ENCODE results near the gene FASLG.

Gene FASLG

GRCh38 chr1:172647110-172647564 lies 11.8 kb upstream of the FASLG start:
- DNase-seq (ENCODE audit: low spot score), result no peak

GRCh38 chr1:172647987-172648386 lies 10.9 kb upstream of the FASLG start:
- DNase-seq (ENCODE audit: low spot score), result no peak

- DNase-seq (ENCODE audit: low spot score), result no peak
These were observed 8.3 kb upstream of the FASLG start for GRCh38 chr1:172650474-172651193.

GRCh38 chr1:172653015-172653709 lies 5.7 kb upstream of the FASLG start:
- DNase-seq (ENCODE audit: low spot score), result no peak

GRCh38 chr1:172654535-172654934 lies 4.4 kb upstream of the FASLG start:
- peak; percentile 13 for DNase-seq (ENCODE audit: low spot score)

- no peak for DNase-seq (ENCODE audit: low spot score)
These were observed 2.3 kb upstream of the FASLG start for GRCh38 chr1:172656576-172656975.

- DNase-seq (ENCODE audit: low spot score), result no peak
These were observed 1.3 kb upstream of the FASLG start for GRCh38 chr1:172657586-172657985.

- DNase-seq (ENCODE audit: low spot score), result no peak
These were observed 2.2 kb downstream of the FASLG start for GRCh38 chr1:172661107-172661506.

- DNase-seq (ENCODE audit: low spot score), result no peak
These were observed 3.7 kb downstream of the FASLG start for GRCh38 chr1:172662464-172663109.

GRCh38 chr1:172663732-172664131 lies 4.8 kb downstream of the FASLG start:
- DNase-seq (ENCODE audit: low spot score), result no peak

- DNase-seq (ENCODE audit: low spot score), result no peak
These were observed 9.2 kb downstream of the FASLG start for GRCh38 chr1:172668097-172668496.

GRCh38 chr1:172669011-172669410 lies 10.1 kb downstream of the FASLG start:
- DNase-seq (ENCODE audit: low spot score), result no peak

- no peak for DNase-seq (ENCODE audit: low spot score)
These were observed 11.4 kb downstream of the FASLG start for GRCh38 chr1:172670316-172670715.

- no peak for DNase-seq (ENCODE audit: low spot score)
These were observed 11.9 kb downstream of the FASLG start for GRCh38 chr1:172670791-172671190.

- DNase-seq (ENCODE audit: low spot score), result peak; percentile 11
These were observed 12.7 kb downstream of the FASLG start for GRCh38 chr1:172671591-172671990.

GRCh38 chr1:172672720-172673119 lies 13.8 kb downstream of the FASLG start:
- no peak for DNase-seq (ENCODE audit: low spot score)

GRCh38 chr1:172673761-172674160 lies 14.9 kb downstream of the FASLG start:
- DNase-seq (ENCODE audit: low spot score), result no peak

GRCh38 chr1:172674831-172675613 lies 16.1 kb downstream of the FASLG start:
- DNase-seq (ENCODE audit: low spot score), result no peak

GRCh38 chr1:172679000-172679772 lies 20.3 kb downstream of the FASLG start:
- DNase-seq (ENCODE audit: low spot score), result no peak

- DNase-seq (ENCODE audit: low spot score), result no peak
These were observed 21.3 kb downstream of the FASLG start for GRCh38 chr1:172680244-172680643.

GRCh38 chr1:172680733-172681275 lies 21.9 kb downstream of the FASLG start:
- no peak for DNase-seq (ENCODE audit: low spot score)

Measured in COLO829 (cell line).